Colon (tissue), 2 donors: Measurements from ENCODE around the gene ING1.
A peak's percentile ranks its signal among the peaks of the same experiment; 100 is the strongest.
"Not testable (repeated sequence)": the region's sequence is repeated elsewhere in the genome, so short reads cannot be mapped to it uniquely, and the experiment has no call there.

Experiments used
- FAIRE-seq: peaks from 2 replicates; lab custom pipeline; 2012; peaks lifted over from hg19 to GRCh38; lab: Jason Lieb, UNC
- donor health status: control.
- donor health status: control.

ING1 gene

DNA sequence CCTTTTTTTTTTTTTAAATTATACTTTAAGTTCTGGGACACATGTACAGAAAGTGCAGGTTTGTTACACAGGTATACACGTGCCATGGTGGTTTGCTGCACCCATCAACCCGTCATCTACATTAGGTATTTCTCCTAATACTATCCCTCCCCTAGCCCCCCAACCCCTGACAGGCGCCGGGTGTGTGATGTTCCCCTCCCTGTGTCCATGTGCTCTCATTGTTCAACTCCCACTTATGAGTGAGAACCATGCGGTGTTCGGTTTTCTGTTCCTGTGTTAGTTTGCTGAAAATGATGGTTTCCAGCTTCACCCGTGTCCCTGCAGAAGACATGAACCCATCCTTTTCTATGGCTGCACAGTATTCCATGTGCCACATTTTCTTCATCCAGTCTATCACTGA is 17.7 kb upstream of the ING1 start:
- FAIRE-seq: not testable (repeated sequence)

DNA sequence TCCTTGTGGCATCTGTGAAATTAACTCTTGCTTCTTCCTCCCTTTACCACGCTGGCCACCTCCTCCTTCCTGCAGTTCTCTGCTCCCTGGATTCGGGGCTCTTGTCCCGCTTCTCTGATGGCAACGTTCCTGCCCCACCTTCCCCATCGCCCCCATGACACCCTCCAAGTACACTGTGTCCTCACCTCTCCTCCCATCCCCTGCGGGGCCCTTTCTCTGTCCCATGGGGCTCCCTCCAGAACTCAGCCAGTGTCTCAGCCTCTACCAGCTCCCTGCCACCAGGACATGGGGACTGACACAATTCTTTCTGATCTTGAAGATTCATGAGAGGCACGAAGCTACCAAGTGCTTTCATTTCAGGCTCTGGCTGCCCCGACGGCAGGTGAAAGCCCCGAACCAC is 16.7 kb upstream of the ING1 start:
- no peak for FAIRE-seq

DNA sequence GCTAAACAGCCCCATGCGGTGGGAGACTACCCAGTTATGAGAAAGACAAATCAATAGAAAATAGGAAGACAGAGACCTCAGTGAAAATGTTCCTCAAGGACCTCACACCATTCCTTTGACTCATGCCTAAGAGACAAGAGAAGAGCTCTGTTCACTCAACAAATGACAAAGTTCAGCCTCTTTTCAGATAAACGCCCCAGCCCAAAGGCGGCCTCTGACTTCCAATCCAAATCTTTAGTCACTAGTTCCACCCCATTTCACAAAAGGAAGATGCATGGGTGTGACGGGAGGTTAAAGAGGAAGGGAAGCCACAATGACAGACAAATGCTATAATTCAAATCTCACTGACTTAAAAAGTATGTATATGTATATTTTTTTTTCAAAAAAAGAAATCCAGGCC is 15.7 kb upstream of the ING1 start:
- FAIRE-seq: no peak

DNA sequence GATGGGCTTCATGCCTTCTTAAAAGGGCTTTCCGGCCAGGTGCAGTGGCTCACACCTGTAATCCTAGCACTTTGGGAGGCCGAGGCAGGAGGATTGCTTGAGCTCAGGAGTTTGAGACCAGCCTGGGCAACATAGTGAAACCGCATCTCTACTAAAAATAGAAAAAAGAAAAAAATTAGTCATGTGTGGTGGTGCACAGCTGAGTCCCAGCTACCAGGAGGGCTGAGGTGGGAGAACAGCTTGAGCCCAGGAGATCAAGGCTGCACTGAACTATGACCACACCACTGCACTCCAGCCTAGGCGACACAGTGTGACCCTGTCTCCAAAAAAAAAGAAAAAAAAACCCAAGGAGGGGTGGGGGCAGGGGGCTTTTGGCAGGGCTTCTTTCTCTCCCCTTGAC is 14.8 kb upstream of the ING1 start:
- no peak for FAIRE-seq

DNA sequence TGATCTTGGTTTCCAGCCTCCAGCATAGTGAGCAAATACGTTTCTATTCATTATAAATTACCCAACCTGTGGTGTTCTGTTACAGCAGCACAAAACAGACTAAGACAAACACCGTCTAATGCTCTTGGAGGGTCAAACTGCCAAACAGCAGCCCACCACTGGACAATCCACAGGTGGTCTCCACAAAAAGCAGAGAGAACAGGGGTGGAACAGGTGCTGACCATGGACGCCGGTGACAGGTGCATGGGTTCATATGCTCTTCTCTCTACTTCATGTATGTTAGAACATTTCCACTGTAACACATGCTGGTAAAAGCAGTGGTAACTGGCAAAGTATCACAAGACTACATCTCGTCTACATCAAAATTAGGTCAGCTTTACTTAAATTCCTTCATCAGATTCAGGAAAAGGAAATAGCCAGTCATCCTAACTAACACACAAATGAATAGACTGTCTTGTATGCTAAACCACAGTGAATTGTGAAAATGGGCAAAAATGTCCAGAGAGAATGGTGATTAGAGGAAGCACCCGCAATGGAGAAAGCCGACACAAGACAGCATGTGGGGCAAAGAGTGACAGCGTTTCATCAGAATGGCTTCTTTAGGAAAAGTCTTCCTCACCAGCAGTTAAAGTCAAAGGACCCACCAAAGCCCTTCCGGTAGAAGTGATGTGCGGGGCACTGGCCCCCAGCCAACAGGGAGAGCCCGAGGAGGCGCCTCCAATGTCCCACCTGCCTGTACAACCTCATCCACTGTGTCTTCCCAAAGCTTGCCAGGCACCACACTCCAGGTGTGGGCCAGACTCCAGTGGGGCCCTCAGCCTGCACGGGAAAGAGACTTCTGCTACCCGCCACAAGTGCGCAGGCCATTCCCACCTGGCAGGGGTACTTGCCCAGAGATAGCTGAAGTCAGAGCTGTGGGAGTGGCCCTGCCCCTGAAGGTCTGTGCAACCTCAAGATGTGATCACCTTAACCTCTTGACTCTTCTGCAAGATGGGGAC is 14.1 kb upstream of the ING1 start:
- no peak for FAIRE-seq

DNA sequence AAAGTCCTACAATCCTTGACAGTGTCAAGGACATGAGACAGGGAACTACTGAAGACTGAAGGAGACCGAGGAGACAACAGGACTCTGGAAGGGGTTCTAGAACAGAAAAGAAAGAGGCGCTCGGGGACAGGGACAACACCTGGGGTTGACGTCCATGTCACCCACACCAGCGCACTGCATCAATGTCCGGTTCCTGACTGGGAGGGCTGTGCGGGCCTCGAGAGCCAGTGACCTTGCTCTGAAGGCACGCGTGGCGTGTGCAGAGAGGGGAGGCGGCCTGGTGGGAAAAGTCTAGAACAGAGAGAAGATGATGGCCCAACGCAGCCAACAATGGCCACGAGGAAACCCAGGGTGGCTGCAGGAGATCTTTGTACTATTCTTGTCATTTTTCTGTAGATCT is 13.3 kb upstream of the ING1 start:
- FAIRE-seq: no peak

DNA sequence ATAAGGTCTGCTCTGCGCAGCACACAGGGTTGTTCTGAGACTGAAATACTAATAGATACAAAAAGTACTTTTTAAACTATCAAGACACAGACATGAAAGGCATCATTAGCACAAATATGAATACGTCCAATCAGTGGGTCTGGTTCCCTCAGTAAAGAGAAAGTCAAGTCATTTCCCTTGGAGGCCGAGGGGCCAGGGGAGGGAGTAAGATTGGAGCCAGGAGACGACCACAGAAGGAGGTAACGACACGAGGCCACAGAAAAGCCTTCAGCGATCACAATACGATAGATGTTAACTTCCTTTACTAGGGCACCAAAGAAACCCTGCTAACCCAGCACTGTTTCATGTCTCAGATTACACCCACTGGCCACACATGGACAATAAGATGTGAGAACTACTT is 12.9 kb upstream of the ING1 start:
- FAIRE-seq: no peak

DNA sequence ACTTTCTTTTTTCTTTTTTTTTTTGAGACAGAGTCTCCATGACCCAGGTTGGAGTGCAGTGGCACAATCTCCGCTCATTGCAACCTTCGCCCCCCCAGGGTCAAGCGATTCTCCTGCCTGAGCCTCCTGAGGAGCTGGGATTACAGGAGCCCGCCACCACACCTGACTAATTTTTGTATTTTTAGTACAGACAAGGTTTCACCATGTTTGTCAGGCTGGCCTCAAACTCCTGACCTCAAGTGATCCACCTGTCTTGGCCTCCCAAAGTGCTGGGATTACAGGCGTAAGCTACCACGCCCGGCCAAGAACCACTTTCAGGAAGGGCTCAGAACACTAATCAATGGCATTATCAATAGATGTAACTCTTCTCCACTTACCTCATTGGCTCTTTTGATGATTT is 12.4 kb upstream of the ING1 start:
- FAIRE-seq: not testable (repeated sequence)

DNA sequence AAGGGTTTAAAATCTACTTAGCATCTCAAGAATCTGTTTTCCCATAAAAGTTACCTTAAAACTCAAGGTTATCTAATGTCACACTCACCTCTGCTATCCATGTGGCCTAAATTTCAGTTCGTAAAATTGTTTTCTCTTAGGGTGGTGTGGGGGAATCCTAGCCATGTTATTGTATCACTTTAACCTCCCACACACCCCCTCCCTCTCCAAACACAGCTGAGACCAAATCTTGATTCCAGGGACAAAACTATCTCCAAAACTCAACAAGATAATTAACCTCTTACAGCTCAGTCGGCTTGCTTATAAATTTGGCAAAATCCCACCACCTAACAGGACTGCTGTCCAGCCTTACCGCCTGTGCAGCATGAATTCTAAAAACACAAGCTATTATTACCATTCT is 11.4 kb upstream of the ING1 start:
- no peak for FAIRE-seq

DNA sequence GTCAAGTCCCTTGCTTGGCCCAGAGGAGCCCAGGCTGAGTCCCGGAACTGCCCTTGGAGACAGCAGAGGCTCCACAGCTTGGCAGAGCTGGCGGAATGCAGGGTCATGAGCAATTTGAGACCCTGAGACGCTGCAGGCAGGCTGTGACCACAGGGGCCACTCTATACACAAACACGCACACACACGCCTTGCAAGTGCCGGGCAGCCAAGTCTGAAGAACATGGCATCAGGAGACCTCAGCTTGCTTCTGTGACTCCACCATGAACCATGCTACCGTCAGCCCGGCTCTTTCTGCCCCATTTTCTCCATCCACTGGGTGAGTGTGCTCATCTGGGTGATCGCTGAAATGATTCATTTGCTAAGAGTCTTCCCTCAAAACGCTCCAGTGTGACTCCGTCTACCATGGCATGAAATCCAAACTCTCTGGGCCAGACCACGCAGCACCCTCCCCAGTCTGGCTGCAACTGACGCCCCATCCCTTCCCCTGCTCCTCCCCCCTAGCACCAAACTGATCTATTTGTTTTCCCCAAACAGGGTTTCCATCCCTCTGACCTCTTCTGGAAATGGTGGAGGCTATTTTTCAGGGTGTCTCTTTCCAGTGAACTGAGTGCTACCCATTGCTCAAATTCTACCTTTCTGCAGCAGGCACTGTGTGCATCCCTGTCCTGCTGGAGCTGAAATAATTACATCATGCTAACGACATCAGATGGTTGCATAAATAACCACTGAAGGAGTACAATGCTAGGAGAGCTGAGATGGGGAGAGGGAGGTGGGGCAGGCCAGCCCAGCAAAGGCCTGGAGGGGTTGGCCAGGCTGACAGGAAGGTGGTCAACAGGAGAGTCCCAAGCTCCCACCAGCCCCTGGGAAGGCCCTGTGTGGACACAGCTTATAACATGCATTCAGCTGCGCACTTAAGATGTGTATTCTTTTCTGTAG is 10.6 kb upstream of the ING1 start:
- no peak for FAIRE-seq

DNA sequence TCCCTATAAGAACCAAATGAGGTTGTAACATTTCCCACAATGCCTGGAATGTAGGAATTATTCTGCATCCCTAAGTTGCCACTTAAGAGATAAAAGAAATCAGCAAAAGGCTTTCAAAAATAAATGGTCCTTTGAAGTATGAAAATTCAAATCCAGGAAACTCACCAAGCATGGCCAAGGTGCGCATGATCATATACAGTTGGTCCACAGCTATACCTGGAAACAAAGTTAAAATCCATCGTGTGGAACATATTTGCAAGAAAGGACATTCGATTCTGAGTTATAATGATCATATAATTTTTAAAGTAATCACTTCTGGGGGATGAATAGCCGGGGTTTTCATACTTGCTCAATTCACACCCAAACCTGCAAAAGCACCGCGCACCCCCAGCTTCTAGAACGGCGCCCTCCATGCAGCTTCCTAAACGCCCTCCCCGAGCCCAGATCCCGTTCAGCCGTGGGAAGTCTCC is 8.1 kb upstream of the ING1 start:
- no peak for FAIRE-seq

DNA sequence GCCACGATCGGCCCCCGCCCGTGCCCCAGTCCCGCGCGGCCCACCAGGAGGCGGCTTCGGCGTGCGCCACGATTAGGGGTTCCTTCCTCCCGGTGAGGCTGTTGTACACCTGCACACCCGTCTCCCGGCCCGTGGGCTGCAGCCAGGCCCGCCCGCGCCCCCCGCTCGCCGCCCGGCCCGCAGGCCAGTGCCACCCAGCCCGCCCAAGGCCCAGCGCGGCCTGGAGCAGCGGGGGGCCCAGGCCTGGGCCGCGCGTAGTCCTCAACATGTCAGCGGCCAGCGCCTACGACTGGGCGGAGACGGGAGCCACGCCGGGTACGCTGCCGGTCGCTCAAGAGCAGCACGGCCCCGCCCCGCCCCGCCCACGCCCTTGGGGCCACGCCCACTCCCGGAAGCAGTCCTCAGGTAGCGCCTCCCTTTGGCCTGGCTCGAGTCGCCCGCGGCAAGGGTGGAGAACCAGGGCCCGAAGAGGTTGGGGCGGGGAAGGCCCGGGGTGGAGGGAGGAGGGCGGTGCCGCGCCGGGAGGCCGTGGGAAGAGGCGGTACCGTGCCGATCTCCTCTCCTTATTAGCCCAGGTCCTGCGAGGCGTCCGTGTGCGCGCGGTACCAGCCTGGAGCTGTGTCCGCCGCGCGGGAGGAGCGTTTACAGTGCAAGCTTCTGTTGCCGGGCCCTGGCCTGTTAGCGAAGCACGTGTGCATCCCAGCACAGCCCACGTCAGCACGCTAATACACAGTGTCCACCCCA is 7.5 kb upstream of the ING1 start, which contains the start of gene CARS2:
TSS of gene CARS2 (minus strand) at position 291 of the 744 bp plus-strand sequence. CDS start at position 268, 23 bp downstream.
- no peak for FAIRE-seq

DNA sequence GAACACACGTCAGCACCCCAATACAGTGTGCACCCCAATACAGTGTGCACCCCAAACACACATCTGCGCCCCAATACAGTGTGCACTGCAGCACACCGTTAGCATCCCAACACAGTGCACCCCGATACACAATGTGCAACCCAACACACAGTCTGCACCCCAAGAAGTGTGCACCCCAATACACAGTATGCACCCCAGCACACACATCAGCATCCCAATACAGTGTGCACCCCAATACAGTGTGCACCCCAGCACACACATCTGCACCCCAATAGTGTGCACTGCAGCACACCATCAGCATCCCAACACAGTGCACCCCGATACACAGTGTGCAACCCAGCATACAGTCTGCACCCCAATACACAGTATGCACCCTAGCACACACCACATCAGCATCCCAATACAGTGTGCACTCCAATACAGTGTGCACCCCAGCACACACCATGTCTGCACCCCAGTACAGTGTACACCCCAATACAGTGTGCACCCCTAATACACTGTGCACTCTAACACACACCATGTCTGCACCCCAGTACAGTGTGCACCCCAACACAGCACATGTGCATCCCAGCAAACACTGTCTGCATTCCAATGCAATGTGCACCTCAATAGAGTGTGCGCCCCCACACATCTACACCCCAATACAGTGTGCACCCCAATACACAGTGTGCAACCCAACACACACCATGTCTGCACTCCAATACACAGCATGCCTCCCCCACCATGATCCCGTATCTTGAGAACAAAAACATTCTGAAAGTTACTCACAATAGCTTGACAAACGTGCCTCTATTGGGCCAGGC is 6.7 kb upstream of the ING1 start:
- no peak for FAIRE-seq

DNA sequence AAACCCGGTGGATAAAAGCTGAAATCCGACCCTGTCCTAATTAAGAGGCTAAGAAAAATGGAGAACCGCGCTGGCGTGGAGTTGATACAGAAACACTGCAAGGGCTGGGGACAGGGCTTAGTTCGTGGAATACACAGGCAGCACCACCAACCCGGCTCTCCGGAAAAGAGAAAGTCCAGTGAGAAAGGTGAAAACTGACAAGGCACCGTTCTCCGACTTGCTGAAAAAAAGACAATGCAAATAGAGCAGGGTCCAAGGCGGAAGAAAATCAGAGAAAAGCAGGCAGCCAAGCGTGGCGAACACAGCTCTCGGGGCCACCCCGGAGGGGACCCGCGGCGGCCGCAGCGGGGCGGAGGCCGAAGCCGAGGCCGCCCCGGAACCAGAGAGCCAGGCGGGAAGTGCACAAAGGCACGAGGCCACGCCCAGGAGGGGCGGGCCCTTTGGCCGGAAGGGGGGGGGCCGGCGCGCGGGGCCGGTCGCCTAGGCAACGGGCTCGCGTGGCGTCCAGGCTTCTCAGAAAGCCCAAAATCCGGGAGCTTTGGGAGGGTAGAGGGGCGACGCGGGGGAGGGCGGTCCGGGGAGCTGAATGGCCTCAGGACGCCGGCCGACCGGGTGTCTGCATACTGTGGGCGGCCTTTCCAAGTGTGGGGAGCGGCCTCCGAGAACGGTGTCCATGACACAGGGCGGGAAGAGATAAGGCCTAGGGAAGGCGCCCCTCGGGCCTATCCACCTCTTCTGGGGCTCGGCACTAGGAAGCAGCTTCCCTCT is 1.2 kb upstream of the ING1 start:
- no peak for FAIRE-seq

DNA sequence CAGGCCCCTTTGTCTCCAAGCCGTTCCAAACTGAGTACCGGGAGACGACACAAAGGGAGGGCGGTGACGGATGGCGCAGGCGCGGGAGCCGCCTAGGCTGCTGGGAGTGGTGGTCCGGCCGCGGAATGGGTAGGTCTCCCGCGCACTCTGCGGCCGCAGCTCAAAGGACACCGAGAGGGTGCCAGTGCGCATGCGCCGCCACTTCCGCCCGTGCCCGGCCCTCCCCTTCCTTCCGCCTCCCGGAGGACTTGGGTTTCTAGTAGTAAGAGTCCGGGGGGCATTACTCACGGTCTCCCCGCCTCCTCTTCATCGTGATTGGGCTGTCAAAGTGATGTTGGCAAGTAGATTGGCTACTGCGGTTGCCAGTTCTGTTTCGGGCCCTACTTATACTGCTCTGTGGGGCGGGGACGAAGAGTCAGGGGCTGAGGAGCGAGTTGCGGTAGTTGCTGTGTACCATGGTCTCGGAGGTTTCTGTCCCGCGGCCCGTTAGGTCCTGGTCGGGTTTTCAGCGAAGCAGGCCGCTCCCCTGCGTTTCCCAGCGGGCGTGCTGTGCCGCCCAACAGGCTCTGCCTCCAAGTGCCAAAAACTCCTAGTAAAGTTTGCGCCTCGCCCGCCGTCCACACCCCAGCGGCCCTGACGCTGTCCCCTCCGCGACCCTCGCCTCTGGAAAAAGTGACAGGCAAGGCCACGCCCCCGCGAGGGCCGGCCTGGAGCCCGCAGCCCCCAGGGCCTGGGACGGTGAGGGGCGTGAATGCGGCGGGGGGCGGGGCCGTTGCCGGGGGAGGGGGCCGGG is 455 bp upstream of the ING1 start:
- FAIRE-seq: peak; percentile 81

DNA sequence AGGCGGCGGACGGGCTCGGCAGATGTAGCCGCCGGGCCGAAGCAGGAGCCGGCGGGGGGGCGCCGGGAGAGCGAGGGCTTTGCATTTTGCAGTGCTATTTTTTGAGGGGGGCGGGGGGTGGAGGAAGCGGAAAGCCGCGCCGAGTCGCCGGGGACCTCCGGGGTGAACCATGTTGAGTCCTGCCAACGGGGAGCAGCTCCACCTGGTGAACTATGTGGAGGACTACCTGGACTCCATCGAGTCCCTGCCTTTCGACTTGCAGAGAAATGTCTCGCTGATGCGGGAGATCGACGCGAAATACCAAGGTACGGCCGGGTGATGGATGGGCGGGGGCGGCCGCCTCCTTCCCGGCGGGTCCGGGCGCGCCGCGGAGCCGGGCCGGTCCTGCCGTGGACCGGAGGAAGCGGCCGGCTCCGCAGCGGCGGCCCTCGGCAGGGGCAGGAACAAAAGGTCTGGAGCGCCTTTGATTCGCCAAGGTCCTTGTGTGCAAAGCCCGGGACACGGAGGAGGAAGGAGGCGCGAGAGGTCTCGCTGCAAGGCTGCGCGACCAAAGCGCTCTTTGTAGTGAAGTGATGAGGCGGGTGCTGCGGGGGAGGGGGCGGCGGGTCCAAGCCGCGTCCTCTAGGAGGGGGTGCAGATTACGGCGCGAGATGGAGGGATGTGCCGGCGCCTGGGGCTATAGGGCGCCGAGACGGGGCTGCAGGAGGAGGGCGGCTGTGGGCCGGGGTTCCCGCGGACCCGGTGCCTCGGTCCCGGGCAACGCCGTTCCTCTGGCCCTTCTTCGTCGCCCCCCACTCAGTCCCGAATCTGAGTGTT is 689 bp downstream of the ING1 start:
- FAIRE-seq: no peak

DNA sequence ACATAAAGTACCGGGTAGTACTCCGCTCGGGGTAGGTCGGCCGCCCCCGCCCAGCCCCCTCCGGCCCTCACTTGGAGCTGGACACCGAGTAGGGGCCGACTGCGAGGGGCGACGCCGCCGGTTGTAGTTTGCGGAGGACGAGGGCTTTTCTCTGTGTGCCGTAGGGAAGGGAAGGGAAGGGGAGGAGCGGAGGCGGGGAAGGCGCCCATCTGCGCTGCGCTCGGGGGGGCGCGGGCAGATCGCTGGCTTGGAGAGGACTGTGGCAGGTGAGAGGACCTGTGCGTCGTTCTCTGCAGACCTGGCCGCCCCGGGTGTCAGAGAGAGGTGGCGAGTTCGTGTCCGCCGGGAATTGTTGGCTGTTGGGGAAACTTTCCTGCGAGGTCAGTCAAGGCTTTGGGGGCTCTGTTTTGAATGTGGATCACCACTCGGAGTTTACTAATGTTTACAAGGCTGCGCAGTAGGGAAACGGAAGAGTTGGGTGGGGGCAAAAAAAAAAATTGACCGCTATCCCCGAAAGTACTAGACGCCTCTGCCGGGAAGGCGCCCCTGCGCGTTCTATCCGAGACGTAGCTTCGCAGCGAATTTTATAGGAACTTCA is 1.4 kb downstream of the ING1 start:
- no peak for FAIRE-seq
